Femur (tissue), 1 donor: ENCODE data around the gene ZMYM2.

ENCODE experiments used
- DNase-seq: peaks from one replicate; pipeline ENCODE4 v3.0.0-alpha.2; 2017

Gene ZMYM2

DNA sequence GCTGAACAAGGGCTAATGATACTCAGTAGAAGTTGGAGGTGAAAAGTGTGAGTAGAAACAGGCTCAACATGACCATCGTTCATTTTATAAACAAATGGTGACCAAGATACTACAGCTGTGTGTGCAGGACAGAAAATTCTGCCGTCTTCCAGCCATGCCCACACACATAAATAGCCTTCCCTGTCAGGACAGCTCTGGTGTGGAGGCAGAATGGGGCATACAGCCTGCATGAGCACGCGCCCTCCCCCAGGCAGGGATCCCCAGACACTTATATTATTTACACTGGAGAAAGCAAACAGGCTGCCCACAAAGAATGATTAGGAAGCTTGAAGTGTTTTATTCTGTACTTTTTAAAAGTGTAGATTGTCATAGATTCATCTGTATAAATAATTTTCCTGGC is 182.0 kb downstream of the ZMYM2 start:
- DNase-seq: no peak
